Activated CD4-positive, alpha-beta T cell treated with anti-CD3 and anti-CD28 coated beads, Interleukin-2, amount 10 ng/mL, durations not matched to agents 7 days and 5 days (primary cell): ENCODE measurements around the gene INVS. TPM values are rescaled to one million over a fixed set of nuclear protein-coding genes. Genes with fewer than 3 reads are reported as not detected.
"Not testable (repeated sequence)": the region's sequence is repeated elsewhere in the genome, so short reads cannot be mapped to it uniquely, and the experiment has no call there.

Experiments used
- CTCF ChIA-PET: fragments of 350-600 bp; sonication (Branson Sonifier 250); formaldehyde crosslinking; loops from one replicate; lab custom pipeline; 2021; ENCODE audit warnings: antibody characterized with exemption; lab: Charles Lee
- POLR2A ChIA-PET: fragments of 350-600 bp; sonication (Branson Sonifier 250); formaldehyde crosslinking; loops from one replicate; lab custom pipeline; 2021; ENCODE audit warnings: antibody characterized with exemption; lab: Charles Lee
- DNase-seq: peaks from one replicate; pipeline ENCODE4 v3.0.0-alpha.2; 2020
- H3K27ac Mint-ChIP-seq: one replicate; pipeline ENCODE4 v1.8.0; 2021; ENCODE audit warnings: mild to moderate bottlenecking, moderate library complexity, mixed read lengths
- H3K27me3 Mint-ChIP-seq: one replicate; pipeline ENCODE4 v1.8.0; 2021; ENCODE audit warnings: mixed read lengths
- H3K36me3 Mint-ChIP-seq: one replicate; pipeline ENCODE4 v1.8.0; 2021; ENCODE audit warnings: low read depth, mixed read lengths
- H3K4me1 Mint-ChIP-seq: one replicate; pipeline ENCODE4 v1.8.0; 2021; ENCODE audit warnings: mixed read lengths
- H3K4me3 Mint-ChIP-seq: one replicate; pipeline ENCODE4 v1.8.0; 2021; ENCODE audit warnings: mild to moderate bottlenecking, moderate library complexity, mixed read lengths
- H3K9me3 Mint-ChIP-seq: one replicate; pipeline ENCODE4 v1.8.0; 2021; ENCODE audit warnings: mixed read lengths
- total RNA-seq, 2 experiments: library from RNA; stranded (reverse); gene quantifications; one replicate each; pipeline ENCODE4 v1.2.3, GENCODE V29; 2021

Gene INVS, protein sequence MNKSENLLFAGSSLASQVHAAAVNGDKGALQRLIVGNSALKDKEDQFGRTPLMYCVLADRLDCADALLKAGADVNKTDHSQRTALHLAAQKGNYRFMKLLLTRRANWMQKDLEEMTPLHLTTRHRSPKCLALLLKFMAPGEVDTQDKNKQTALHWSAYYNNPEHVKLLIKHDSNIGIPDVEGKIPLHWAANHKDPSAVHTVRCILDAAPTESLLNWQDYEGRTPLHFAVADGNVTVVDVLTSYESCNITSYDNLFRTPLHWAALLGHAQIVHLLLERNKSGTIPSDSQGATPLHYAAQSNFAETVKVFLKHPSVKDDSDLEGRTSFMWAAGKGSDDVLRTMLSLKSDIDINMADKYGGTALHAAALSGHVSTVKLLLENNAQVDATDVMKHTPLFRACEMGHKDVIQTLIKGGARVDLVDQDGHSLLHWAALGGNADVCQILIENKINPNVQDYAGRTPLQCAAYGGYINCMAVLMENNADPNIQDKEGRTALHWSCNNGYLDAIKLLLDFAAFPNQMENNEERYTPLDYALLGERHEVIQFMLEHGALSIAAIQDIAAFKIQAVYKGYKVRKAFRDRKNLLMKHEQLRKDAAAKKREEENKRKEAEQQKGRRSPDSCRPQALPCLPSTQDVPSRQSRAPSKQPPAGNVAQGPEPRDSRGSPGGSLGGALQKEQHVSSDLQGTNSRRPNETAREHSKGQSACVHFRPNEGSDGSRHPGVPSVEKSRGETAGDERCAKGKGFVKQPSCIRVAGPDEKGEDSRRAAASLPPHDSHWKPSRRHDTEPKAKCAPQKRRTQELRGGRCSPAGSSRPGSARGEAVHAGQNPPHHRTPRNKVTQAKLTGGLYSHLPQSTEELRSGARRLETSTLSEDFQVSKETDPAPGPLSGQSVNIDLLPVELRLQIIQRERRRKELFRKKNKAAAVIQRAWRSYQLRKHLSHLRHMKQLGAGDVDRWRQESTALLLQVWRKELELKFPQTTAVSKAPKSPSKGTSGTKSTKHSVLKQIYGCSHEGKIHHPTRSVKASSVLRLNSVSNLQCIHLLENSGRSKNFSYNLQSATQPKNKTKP
- 10 to 100 TPM; 15.8 to 16.9 TPM for total RNA-seq

- DNase-seq = peak; percentile 99
- Mint-ChIP-seq H3K9me3 (no peaks in the 10 kb centered on the region), H3K4me1 (peaks cover 36% of the 10 kb centered on the region), H3K36me3 (peaks cover 8% of the 10 kb centered on the region), H3K4me3 (peak within 1 kb of the TSS; percentile 100), H3K27me3 (no peaks in the 10 kb centered on the region), H3K27ac (peak within 1 kb of the TSS; percentile 99)
- ChIA-PET POLR2A (no interaction called here), CTCF (interaction anchor here (1.3 kb wide), 1 partner anchor 14 kb away, joined by 3 read pairs; no protein-coding TSS in a partner anchor)
These were observed at the start of gene INVS, which contains the start of gene ERP44 for GRCh38 chr9:100098887-100099721. Gene INVS, plus strand, starts transcription at chr9:100099243. Its CDS starts 5,279 bp downstream, at chr9:100104522. Gene ERP44, minus strand, starts transcription at chr9:100099000. Its CDS starts 160 bp downstream, at chr9:100098840.

GRCh38 chr9:100049551-100049950 is 49.5 kb upstream of the INVS start:
- peaks cover 33% of the 10 kb centered on the region for H3K36me3 Mint-ChIP-seq

DNA sequence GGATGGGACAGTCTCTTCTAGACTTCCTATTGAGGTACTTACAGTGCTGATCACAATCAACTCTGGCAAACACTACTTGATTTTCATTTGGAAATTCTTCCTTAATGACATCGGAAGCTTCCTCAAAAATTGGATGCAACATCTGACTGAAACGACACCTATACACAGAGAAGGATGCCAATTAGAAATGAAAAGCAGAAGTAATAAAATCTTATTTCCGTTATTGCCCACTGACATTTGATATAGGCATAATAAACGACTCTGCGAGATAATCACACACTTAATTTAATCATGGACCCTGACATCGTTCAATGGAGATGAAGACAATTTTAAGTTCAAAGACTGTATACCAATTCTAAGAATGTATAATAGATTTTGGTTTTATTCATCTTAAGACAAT is 46.7 kb upstream of the INVS start:
- no peaks in the 10 kb centered on the region for H3K9me3 Mint-ChIP-seq
- CTCF ChIA-PET = no interaction called here
- no peak overlapping the region for H3K27ac Mint-ChIP-seq
- no peak overlapping the region for H3K4me3 Mint-ChIP-seq
- POLR2A ChIA-PET = no interaction called here
- no peaks in the 10 kb centered on the region for H3K4me1 Mint-ChIP-seq
- no peak for DNase-seq
- H3K36me3 Mint-ChIP-seq = peaks cover 27% of the 10 kb centered on the region
- no peaks in the 10 kb centered on the region for H3K27me3 Mint-ChIP-seq

More at GRCh38 chr9:100049551-100049950, 49.5 kb upstream of the INVS start:
- Mint-ChIP-seq H3K4me1 (no peaks in the 10 kb centered on the region), H3K27me3 (no peaks in the 10 kb centered on the region), H3K27ac (no peak overlapping the region), H3K9me3 (no peaks in the 10 kb centered on the region), H3K4me3 (no peak overlapping the region)
- ChIA-PET POLR2A (no interaction called here), CTCF (no interaction called here)
- DNase-seq = no peak

DNA sequence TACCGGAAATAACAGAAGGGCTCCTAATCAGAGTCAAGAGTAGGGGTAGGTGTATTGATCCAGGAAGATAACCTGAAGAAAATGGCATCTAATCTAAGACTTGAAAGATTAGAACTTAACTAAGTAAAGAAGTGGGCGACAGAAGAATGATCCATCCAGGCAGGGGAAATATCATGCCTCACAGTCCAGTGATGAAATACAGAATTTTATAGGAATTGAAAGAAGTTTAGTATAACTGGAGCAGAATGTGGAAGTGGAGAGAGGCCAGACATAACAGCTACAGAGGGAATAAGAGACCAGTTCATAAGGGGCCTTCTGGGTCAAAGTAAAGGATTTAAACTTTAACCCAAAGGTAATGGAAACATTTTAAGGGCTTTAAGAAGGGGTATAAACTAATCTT is 42.5 kb upstream of the INVS start:
- Mint-ChIP-seq H3K36me3 (peaks cover 18% of the 10 kb centered on the region), H3K27me3 (no peaks in the 10 kb centered on the region), H3K4me3 (no peak overlapping the region), H3K9me3 (no peaks in the 10 kb centered on the region), H3K27ac (no peak overlapping the region), H3K4me1 (peaks cover 3% of the 10 kb centered on the region)
- DNase-seq = no peak
- CTCF ChIA-PET = no interaction called here
- POLR2A ChIA-PET = no interaction called here

- Mint-ChIP-seq H3K4me3 (no peak overlapping the region), H3K9me3 (no peaks in the 10 kb centered on the region), H3K27ac (no peak overlapping the region), H3K36me3 (peaks cover 17% of the 10 kb centered on the region), H3K4me1 (peaks cover 3% of the 10 kb centered on the region), H3K27me3 (no peaks in the 10 kb centered on the region)
- no peak for DNase-seq
- POLR2A ChIA-PET = no interaction called here
- CTCF ChIA-PET = no interaction called here
These were observed 41.4 kb upstream of the INVS start for GRCh38 chr9:100057624-100058023.

GRCh38 chr9:100058699-100059579 is 40.1 kb upstream of the INVS start:
- H3K27me3 Mint-ChIP-seq = no peaks in the 10 kb centered on the region
- peaks cover 3% of the 10 kb centered on the region for H3K4me1 Mint-ChIP-seq
- CTCF ChIA-PET = interaction anchor here (0.6 to 1.0 kb wide), 3 partner anchors 35 to 884 kb away, joined by 3 read pairs; no protein-coding TSS in a partner anchor
- POLR2A ChIA-PET = no interaction called here
- no peaks in the 10 kb centered on the region for H3K9me3 Mint-ChIP-seq
- no peak overlapping the region for H3K27ac Mint-ChIP-seq
- peaks cover 17% of the 10 kb centered on the region for H3K36me3 Mint-ChIP-seq
- no peak overlapping the region for H3K4me3 Mint-ChIP-seq
- DNase-seq = no peak

GRCh38 chr9:100062683-100063082 is 36.4 kb upstream of the INVS start:
- CTCF ChIA-PET, H3K27me3 Mint-ChIP-seq, H3K27ac Mint-ChIP-seq, POLR2A ChIA-PET, H3K9me3 Mint-ChIP-seq, H3K4me3 Mint-ChIP-seq, DNase-seq: not testable (repeated sequence)
- peaks cover 11% of the 10 kb centered on the region for H3K4me1 Mint-ChIP-seq
- H3K36me3 Mint-ChIP-seq = peaks cover 15% of the 10 kb centered on the region

- H3K9me3 Mint-ChIP-seq = no peaks in the 10 kb centered on the region
- H3K4me1 Mint-ChIP-seq = peaks cover 11% of the 10 kb centered on the region
- no peak overlapping the region for H3K4me3 Mint-ChIP-seq
- no peak for DNase-seq
- H3K36me3 Mint-ChIP-seq = peaks cover 15% of the 10 kb centered on the region
- no peak overlapping the region for H3K27ac Mint-ChIP-seq
- no peaks in the 10 kb centered on the region for H3K27me3 Mint-ChIP-seq
- ChIA-PET POLR2A (no interaction called here), CTCF (interaction anchor here (1.2 kb wide), 1 partner anchor 32 kb away, joined by 3 read pairs; no protein-coding TSS in a partner anchor)
These were observed 35.9 kb upstream of the INVS start for GRCh38 chr9:100063185-100063584.

- ChIA-PET POLR2A (no interaction called here), CTCF (interaction anchor here (1.2 kb wide), 1 partner anchor 16 kb away, joined by 3 read pairs; no protein-coding TSS in a partner anchor)
- Mint-ChIP-seq H3K4me3 (no peak overlapping the region), H3K4me1 (peaks cover 8% of the 10 kb centered on the region), H3K27me3 (no peaks in the 10 kb centered on the region), H3K36me3 (peaks cover 8% of the 10 kb centered on the region), H3K27ac (no peak overlapping the region), H3K9me3 (no peaks in the 10 kb centered on the region)
- no peak for DNase-seq
These were observed 34.0 kb upstream of the INVS start for GRCh38 chr9:100064872-100065581.

- H3K27ac Mint-ChIP-seq = no peak overlapping the region
- POLR2A ChIA-PET = no interaction called here
- CTCF ChIA-PET = interaction anchor here (1.3 kb wide), 1 partner anchor 48 kb away, joined by 3 read pairs; no protein-coding TSS in a partner anchor
- no peaks in the 10 kb centered on the region for H3K27me3 Mint-ChIP-seq
- H3K4me1 Mint-ChIP-seq = peaks cover 8% of the 10 kb centered on the region
- H3K4me3 Mint-ChIP-seq = no peak overlapping the region
- no peak for DNase-seq
- H3K9me3 Mint-ChIP-seq = no peaks in the 10 kb centered on the region
- H3K36me3 Mint-ChIP-seq = peaks cover 8% of the 10 kb centered on the region
These were observed 32.5 kb upstream of the INVS start for GRCh38 chr9:100066539-100066938.

GRCh38 chr9:100067990-100068389 is 31.1 kb upstream of the INVS start:
- H3K27me3 Mint-ChIP-seq, DNase-seq, CTCF ChIA-PET, H3K9me3 Mint-ChIP-seq, H3K36me3 Mint-ChIP-seq, H3K4me3 Mint-ChIP-seq, H3K4me1 Mint-ChIP-seq, POLR2A ChIA-PET, H3K27ac Mint-ChIP-seq: not testable (repeated sequence)
